Measurements from ENCODE around the gene CD3E. TPM values are rescaled to one million over a fixed set of nuclear protein-coding genes. Genes with fewer than 3 reads are reported as not detected.
A peak's percentile ranks its signal among the peaks of the same experiment; 100 is the strongest.

Gene CD3E
- total and polyA plus RNA-seq, 9 of the 15 experiments (the other 6 are each of a cell fraction or from before 2014, with no cell fraction given): 0.07 to 0.62 (median 0.19) TPM; not detected in 5

DNA sequence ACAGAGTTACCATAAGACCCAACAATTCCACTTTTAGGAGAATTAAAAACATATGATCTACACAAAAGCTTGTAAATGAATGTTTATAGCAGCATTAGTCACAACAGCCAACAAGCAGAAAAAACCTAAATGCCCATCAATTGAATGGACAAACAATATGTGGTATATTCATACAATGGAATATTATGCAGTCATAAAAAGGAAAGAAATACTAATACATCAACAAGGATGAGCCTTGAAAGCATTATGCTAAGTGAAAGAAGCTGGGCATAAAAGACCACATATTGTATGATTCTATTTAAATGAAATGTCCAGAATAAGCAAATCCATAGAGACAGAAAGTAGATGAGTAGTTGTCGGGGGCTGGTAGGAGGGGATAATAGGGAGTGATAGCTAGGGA, 45.4 kb upstream of the CD3E start:
- Histone ChIP-seq H3K9ac (ENCODE audit: insufficient read depth in 1 of 2, low read depth in 2 of 2, low read length in 2 of 2) (no peak overlapping the region), H3K27me3 (ENCODE audit: control insufficient read depth in 2 of 2, insufficient read depth in 2 of 2, low read length in 2 of 2) (peaks cover 18 to 20% of the 10 kb centered on the region in 2 experiments), H3K79me2 (ENCODE audit: control insufficient read depth, insufficient read depth, low read length) (no peaks in the 10 kb centered on the region), H3K4me1 (replicated peaks in 1 of 2; ENCODE audit: control insufficient read depth in 2 of 2, insufficient read depth in 2 of 2, low read length in 2 of 2) (no peaks in the 10 kb centered on the region), H3K9me1 (ENCODE audit: control insufficient read depth, insufficient read depth, low read length) (no peaks in the 10 kb centered on the region), H4K20me1 (replicated peaks; ENCODE audit: control insufficient read depth, insufficient read depth, low read length) (no peaks in the 10 kb centered on the region), H3K36me3 (ENCODE audit: control insufficient read depth, insufficient read depth, low read length) (no peaks in the 10 kb centered on the region), H3K9me3 (replicated peaks; ENCODE audit: control insufficient read depth, insufficient read depth, low read depth, low read length) (0 out of 2 replicates have a peak, but pooled peaks cover 2% of the 10 kb centered on the region), H2AFZ (ENCODE audit: low read depth, low read length) (no peak overlapping the region), H3K4me3 (no peak overlapping the region), H3K4me2 (ENCODE audit: insufficient read depth, low read length) (no peak overlapping the region), H3K27ac (ENCODE audit: extremely low read depth, low read depth, low read length) (no peak overlapping the region)
- intact Hi-C loops (cut with micrococcal nuclease): loop anchor here (5.0 kb wide), 1 partner anchor 57 kb away; no protein-coding TSS in a partner anchor
- in situ Hi-C loops (cut with MboI): no loop called here
- DNase-seq (ENCODE audit: extremely low read depth in 1 of 4, low spot score in 3 of 4) (no peak), FAIRE-seq (no peak), ATAC-seq (no peak)
- ChIA-PET POLR2A (no interaction called here), CTCF (ENCODE audit: low intra/inter-chr PET ratio) (no interaction called here)
- TF ChIP-seq RBM25 (IDR thresholded peaks at IDR 0.05; ENCODE audit: low read depth, low read length, severe bottlenecking) (peak; percentile 47), USF1 (CRISPR knock-in tag; IDR thresholded peaks at IDR 0.05) (no peak), ZNF507 (tag; conservative IDR thresholded peaks at IDR 0.05) (no peak), ZNF146 (CRISPR knock-in tag; IDR thresholded peaks at IDR 0.05; ENCODE audit: unreplicated experiment) (peak; percentile 75)
- 91% methylated on average over 1 of the region's 1 CpG for WGBS (ENCODE audit: insufficient coverage, low coverage, missing lambda C conversion rate)
- BruUV-seq (replicated peaks): no TSS peak

- POLR2A ChIA-PET: interaction anchor here (1.0 kb wide), 1 partner anchor 269 kb away, joined by 3 read pairs; no protein-coding TSS in a partner anchor
- BruUV-seq (replicated peaks): no TSS peak
- Histone ChIP-seq H3K4me1 (replicated peaks in 1 of 2; ENCODE audit: control insufficient read depth in 2 of 2, insufficient read depth in 2 of 2, low read length in 2 of 2) (no peaks in the 10 kb centered on the region), H3K27me3 (ENCODE audit: control insufficient read depth in 2 of 2, insufficient read depth in 2 of 2, low read length in 2 of 2) (peaks cover 28 to 31% of the 10 kb centered on the region in 2 experiments), H3K9me3 (replicated peaks; ENCODE audit: control insufficient read depth, insufficient read depth, low read depth, low read length) (0 out of 2 replicates have a peak, but pooled peaks cover 2% of the 10 kb centered on the region), H3K27ac (ENCODE audit: extremely low read depth, low read depth, low read length) (no peak overlapping the region), H3K9ac (ENCODE audit: insufficient read depth in 1 of 2, low read depth in 2 of 2, low read length in 2 of 2) (no peak overlapping the region), H3K9me1 (ENCODE audit: control insufficient read depth, insufficient read depth, low read length) (no peaks in the 10 kb centered on the region), H3K79me2 (ENCODE audit: control insufficient read depth, insufficient read depth, low read length) (no peaks in the 10 kb centered on the region), H4K20me1 (replicated peaks; ENCODE audit: control insufficient read depth, insufficient read depth, low read length) (no peaks in the 10 kb centered on the region), H3K4me3 (no peak overlapping the region), H3K4me2 (ENCODE audit: insufficient read depth, low read length) (no peak overlapping the region), H2AFZ (ENCODE audit: low read depth, low read length) (no peak overlapping the region), H3K36me3 (ENCODE audit: control insufficient read depth, insufficient read depth, low read length) (no peaks in the 10 kb centered on the region)
- FAIRE-seq: no peak
- no peak for DNase-seq (ENCODE audit: extremely low read depth in 1 of 4, low spot score in 3 of 4)
- in situ Hi-C loops (cut with MboI) (no loop called here), intact Hi-C loops (cut with micrococcal nuclease) (no loop called here)
- 4% methylated on average over 3 of the region's 3 CpGs for WGBS (ENCODE audit: insufficient coverage, low coverage, missing lambda C conversion rate)
- no peak for ATAC-seq
- CTCF ChIA-PET (ENCODE audit: low intra/inter-chr PET ratio): no interaction called here
- no peak for TF ChIP-seq BCL6 (CRISPR knock-in tag; IDR thresholded peaks at IDR 0.05)
- no peak for TF ChIP-seq POU5F1 (IDR thresholded peaks at IDR 0.05; ENCODE audit: borderline replicate concordance, low read depth, low read length, partially characterized antibody)
- TF ChIP-seq MYBL2 (IDR thresholded peaks at IDR 0.05; ENCODE audit: low read depth): no peak
- no peak for TF ChIP-seq MYBL2 (CRISPR knock-in tag; IDR thresholded peaks at IDR 0.05; ENCODE audit: borderline replicate concordance)
- TF ChIP-seq ZHX1 (conservative IDR thresholded peaks at IDR 0.05; ENCODE audit: low read length): no peak
- TF ChIP-seq, protein P1, sequence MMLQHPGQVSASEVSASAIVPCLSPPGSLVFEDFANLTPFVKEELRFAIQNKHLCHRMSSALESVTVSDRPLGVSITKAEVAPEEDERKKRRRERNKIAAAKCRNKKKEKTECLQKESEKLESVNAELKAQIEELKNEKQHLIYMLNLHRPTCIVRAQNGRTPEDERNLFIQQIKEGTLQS (IDR thresholded peaks at IDR 0.05): no peak
- TF ChIP-seq, protein P1 (CRISPR knock-in tag; conservative IDR thresholded peaks at IDR 0.05): no peak
These were observed 44.2 kb upstream of the CD3E start for GRCh38 chr11:118260353-118260752.

Measured in K562 (cell line).